CD4-positive, alpha-beta T cell treated with Interferon gamma for 1 hour (primary cell): ENCODE results near the gene KRR1.
"Not testable (repeated sequence)": the region's sequence is repeated elsewhere in the genome, so short reads cannot be mapped to it uniquely, and the experiment has no call there.

ENCODE experiments used
- DNase-seq: peaks from one replicate; pipeline ENCODE4 v3.0.0-alpha.2; 2020

Gene KRR1

DNA sequence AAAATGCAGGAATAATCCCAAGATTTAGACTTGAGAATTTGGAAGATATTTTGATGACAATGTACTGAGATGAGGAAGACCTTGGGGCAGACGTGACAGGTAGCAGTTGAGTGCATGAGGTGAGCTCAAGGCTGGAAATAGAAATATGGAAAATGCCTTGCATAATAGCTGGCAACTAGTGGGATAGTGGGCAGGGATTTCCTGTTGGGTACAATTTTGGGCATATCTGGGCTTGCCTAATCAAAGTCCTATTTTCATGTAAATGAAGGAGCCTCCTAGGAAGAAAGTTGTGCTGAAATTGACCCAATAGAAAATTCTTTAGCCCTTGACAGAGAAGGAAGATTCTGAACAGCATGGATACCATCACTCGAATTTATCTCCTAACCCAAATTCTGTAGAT lies 37.3 kb downstream of the KRR1 start:
- DNase-seq = no peak

DNA sequence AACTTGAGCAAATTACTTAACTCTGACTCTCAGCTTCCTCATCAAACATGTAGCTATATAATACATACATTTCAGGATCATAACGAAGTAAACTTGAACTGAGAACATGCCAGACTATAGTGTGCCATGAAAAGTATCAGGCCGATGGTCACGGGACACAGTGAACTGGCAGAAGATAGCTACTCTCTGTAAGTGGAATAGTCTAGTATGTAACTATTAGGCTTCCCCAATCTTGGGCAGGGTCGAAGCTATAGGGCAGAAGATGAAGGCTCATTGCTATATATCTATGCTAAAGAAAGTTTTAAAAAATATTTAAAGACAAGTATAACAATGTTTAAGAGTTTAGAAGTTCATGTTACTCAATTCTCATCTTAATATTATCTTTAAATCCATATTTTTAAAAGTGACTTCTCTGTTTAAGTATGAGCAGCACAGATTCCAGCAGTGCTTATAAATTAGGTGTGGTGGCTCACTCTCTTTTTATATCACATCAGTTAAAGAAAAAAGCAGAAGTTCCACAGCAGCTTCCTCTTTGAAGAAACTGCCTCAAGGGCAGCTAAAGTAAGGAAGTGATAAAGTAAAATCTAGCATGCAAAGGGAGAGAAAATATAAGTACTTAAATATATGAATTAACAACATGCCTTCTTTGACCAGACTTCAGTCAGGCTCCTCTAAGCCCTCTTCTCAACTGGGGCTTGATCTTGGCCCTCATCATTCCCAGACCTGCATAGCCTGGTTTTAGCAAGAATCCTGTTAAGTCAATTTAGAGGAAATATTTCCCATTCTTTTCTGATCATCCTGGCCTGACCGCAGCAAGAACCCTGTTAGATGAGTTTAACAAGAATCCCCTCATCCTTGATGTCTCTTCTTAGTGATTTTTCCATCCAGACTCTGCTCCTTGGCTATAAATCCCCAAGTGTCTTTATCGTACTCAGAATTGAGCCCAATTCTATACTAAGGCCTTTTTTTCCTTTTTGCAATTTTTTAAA lies 39.2 kb downstream of the KRR1 start:
- DNase-seq = peak; percentile 4

DNA sequence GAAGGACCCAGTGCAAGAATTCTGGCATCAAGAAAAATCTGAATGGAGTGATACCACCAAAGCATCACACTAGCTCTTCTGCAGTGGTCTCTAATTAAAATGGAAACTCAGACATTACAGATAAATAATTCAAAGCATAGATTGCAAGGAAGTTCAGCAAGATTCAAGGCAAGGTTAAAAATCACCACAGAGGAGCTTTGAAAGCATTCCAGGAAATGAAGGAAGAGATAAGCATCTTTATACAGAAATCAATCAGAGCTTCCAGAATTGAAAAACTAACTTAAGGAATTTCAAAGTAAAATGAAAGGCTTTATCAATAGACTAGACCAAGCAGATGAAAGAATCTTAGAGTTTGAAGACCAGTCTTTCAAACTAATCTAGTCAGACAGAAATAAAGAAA lies 51.2 kb downstream of the KRR1 start:
- DNase-seq = no peak

DNA sequence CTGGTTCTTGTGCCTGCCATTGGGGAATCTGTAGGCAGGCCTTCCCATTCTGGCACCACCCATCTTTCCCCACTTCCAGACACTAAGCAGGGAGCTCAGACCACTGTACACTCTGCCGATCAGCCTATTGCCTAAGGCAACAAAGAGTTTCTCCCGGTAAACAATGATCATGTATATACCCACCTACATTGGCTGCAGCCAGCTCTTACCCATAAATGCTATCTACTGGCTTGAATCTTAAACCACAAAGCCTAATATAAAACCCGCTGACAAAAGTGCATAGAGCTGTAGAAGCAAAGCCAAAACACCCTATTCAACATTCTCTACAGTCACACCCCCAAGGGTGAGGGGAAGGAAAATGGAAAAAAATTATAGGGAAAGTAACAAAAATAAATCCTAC lies 51.7 kb downstream of the KRR1 start:
- DNase-seq = no peak

DNA sequence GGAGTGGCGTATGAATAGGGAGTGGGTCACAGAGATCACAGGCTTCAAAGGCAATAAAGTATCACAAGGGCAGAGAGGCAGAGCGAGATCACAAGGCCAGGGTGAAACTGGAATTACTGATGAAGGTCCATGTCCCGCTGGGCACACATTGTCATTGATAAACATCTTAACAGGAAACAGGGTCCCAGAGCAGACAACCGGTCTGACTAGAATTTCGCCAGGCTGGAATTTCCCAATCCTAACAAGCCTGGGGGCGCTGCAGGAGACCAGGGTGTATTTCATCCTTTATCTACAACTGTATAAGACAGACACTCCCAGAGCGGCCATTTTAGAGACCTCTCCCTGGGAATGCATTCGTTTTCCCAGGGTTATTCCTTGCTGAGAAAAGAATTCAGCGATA lies 53.5 kb downstream of the KRR1 start:
- not testable (repeated sequence) for DNase-seq

DNA sequence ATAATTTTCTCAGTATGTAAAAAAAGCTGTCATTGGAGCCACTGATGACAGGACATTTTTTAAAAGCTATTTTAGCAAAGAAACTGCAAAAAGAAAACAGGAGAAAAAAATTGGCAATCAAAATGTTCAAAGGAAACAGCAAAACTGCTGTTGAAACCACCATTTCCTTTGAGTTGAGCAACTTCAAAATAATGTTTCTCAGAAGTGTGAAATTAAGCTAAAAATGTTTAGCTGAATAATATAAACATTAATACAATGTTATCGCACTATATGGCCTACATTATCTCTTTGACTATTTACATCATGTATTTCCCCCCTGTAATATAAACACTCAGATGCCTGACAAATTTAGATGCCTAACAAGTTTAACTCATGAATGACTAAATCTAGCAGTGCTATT lies 54.2 kb downstream of the KRR1 start:
- no peak for DNase-seq

DNA sequence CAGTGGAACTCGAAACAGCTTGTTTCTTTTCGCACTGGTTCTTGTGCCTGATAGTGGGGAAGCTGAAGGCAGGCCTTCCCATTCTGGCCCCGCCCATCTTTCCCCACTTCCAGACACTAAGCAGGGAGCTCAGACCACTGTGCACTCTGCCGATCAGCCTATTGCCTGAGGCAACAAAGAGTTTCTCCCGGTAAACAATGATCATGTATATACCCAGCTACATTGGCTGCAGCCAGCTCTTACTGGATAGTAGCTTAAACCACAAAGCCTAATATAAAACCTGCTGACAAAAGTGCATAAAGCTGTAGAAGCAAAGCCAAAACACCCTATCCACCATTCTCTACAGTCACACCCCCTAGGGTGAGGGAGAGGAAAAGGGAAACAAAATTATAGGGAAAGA lies 55.6 kb downstream of the KRR1 start:
- DNase-seq = no peak

DNA sequence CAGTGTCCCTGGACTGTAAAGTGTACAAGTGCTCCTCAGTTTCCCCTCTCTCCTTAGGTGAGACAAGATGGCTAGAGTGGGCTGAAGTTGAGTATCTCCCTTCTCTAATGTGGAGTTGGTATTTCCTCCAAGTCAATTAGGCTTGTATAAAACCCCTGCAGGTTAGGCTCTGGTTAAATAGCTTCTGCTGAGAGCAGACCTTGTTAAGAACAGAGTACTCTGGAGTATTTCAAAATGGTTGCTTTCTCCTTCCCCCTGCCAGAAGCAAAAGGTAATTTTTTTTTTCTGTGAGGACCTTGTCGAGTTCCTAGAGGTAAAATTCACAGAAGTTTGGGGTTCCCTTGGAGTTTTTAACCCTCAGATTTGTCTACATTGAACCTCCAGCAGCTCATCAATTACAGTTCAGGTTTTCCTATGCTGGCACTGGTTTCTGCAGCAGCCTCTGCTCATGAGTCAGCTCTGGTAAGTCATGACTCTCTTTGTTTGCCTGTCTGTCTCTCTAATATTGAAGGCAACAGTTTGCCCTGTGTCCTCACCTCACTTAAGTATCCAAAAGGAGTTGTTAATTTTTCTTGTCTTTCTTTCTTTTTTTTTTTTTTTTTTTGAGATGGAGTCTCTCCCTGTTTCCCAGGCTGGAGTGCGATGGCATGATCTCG lies 58.6 kb downstream of the KRR1 start:
- DNase-seq = no peak

DNA sequence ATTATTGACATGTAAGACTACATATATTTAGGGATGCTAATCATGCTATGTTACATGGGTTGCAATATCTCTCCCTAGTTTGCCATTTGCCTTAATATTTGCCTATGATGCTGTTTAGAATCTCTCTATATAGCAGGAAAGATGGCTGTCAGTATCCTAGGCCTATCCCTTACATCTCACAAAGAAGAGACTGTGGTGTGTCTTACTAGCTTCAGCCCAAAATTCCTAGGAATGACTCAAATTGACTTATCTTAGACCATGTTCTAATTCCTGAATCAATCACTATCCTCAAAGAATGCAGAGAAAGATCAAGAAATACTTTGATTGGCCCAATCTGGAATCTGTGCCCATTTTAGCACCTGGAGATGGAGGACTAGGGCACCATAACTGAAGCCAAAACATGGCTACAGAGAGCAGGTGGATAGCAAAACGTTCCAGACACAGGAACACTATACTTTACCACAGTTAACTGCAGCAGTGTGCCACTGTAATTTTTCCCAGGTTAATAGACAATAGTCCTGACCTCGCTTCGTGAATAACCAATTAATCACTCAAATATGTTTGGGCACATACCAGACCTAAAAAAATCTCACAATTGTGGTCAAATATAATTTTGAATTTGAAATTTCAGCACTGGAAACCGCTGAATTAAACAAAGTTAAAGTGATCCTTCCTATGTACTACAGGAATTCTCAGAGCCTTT lies 63.6 kb downstream of the KRR1 start:
- no peak for DNase-seq

DNA sequence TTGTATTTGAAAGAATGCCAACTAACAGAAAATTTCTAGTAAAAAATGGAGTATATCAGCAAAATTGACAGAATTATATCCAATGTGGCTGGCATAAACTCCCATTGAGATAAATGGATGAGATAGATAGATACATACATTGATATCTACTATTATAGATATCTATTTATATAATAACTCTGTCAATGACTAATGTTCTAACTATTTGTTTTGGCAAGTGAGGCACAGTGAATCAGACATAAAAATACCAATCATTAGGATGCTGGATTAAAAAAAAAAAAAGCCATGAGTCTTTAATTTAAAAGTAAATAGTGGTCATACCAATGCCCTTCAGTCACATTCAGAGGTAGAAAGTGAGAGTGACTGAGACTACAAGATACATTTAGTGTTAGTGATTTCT lies 64.6 kb downstream of the KRR1 start:
- no peak for DNase-seq

DNA sequence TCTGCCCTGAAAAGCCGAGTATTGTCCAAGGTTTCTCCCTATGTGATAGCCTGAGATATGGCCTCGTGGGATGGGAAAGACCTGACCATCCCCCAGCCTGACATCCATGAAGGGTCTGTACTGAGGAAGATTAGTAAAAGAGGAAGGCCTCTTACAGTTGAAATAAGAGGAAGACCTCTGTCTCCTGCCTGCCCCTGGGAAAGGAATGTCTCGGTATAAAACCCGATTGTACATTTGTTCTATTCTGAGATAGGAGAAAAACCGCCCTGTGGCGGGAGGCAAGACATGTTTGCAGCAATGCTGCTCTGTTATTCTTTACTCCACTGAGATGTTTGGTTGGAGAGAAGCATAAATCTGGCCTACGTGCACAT lies 66.3 kb downstream of the KRR1 start:
- not testable (repeated sequence) for DNase-seq

DNA sequence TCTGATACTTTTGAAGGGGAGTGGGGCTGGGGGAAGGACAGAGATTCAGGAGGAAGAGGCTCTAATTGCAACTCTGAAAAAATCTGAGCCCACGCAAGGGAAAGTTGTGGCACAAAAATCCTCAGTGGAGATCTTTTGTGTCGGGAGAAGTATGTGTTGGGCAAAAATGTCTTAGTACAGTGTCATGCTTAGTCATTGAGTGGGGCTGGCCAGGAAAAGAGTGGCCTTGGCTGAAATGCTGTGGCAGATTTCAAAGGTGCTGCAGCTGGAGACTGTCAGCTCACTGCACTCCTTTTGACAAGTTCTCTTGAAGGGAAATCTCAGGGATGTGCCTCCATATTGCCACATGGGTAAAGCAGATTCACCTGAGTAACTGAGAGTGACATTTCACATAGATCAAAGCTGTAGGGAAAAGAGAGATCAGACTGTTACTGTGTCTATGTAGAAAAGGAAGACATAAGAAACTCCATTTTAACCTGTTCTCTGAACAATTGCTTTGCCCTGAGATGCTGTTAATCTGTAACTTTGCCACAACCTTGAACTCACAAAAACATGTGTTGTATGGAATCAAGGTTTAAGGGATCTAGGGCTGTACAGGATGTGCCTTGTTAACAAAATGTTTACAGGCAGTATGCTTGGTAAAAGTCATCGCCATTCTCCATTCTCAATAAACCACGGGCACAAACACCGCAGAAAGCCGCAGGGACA lies 66.8 kb downstream of the KRR1 start:
- DNase-seq = no peak

DNA sequence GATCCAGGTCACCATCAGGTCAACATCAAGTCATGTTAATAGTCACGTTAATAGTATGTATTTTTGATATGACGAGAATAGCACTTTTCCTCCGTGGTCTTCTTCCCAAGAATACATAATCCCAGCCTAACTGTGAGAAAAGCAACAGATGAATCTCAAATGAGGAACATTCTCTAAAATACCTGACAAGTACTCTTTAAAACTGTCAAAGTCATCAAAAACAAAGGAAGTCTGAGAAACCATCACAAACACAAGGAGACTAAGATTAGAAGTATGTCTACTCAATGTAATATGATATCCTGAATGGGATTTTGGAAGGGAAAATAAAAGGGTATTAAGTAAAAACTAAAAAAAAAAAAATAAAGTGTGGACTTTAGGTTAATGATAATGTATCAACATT lies 67.7 kb downstream of the KRR1 start:
- DNase-seq = no peak

DNA sequence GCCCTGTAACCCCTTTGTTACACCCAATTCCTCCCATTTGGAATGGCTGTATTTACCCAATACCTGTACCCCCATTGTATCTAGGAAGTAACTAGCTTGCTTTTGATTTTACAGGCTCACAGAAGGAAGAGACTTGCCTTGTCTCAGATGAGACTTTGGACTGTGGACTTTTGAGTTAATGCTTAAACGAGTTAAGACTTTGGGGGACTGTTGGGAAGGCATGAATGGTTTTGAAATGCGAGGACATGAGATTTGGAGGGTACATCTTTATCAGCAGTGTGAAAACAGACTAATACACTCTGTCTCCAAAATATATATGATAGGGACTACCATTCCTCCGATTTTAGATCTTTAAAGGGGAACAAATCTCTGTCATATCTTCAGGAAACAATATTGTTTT lies 69.0 kb downstream of the KRR1 start:
- not testable (repeated sequence) for DNase-seq

DNA sequence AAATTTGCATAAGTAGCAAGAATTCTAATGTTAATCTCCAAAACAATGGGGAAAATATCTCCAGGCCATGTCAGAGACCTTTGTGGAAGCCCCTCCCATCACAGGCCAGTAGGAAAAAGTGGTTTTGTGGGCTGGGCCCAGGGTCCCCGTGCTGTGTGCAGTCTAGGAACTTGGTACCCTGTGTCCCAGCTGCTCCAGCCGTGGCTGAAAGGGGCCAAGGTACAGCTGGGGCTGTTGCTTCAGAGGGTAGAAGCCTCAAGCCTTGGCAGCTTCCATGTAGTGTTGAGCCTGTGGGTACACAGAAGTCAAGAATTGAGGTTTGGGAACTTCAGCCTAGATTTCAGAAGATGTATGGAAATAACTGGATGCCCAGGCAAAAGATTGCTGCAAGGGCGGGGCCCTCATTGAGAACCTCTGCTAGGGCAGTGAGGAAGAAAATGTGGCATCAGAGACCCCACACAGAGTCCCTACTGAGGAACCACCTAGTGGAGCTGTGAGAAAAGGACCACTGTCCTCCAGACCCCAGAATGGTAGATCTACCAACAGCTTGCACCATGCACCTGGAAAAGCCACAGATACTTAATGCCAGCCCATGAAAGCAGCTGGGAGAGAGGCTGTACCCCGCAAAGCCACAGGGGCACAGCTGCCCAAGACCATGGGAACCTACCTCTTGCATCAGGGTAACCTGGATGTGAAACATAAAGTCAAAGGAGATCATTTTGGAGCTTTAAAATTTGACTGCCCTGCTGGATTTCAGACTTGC lies 69.5 kb downstream of the KRR1 start:
- DNase-seq = not testable (repeated sequence)
